Vagina (tissue), 2 donors: Measurements from ENCODE around the gene SCFD2.

Experiments used
- CTCF ChIP-seq, 3 experiments: fragments of 450-650 bp in 2 of 3; fragments of 200-600 bp in 1 of 3; sonication (generic) in 1 of 3; IDR thresholded peaks; one replicate each; pipeline ENCODE4 v1.5.1; 2017 to 2019; ENCODE audit warnings: antibody characterized with exemption in 3 of 3, mild to moderate bottlenecking in 2 of 3, moderate library complexity in 2 of 3
- POLR2AphosphoS5 ChIP-seq, 2 donors: sonication (generic); formaldehyde crosslinking; IDR thresholded peaks; one replicate each; pipeline ENCODE4 v1.9.0; 2017; ENCODE audit warnings: antibody characterized with exemption in 2 of 2, mild to moderate bottlenecking in 2 of 2, low read depth in 1 of 2; ENCODE audit not compliant: insufficient read depth in 1 of 2

GRCh38 chr4:52894443-52894842 lies 471.4 kb downstream of the SCFD2 start:
- no peak for TF ChIP-seq CTCF (IDR thresholded peaks at IDR 0.05)
- TF ChIP-seq POLR2AphosphoS5 (IDR thresholded peaks at IDR 0.05; ENCODE audit: insufficient read depth in 1 of 2, low read depth in 1 of 2) = no peak
